Uterus (tissue), 2 donors: ENCODE measurements around the gene ASIC1.

ENCODE experiments used
- POLR2A ChIP-seq, 2 donors: fragments of 450-650 bp; IDR thresholded peaks; one replicate each; pipeline ENCODE4 v1.6.1; 2016; ENCODE audit warnings: antibody characterized with exemption in 2 of 2, mild to moderate bottlenecking in 1 of 2, moderate library complexity in 1 of 2
- TF ChIP-seq, protein P1 (sequence below), 4 experiments: fragments of 200-600 bp in 2 of 4; fragments of 450-650 bp in 2 of 4; sonication (generic) in 2 of 4; IDR thresholded peaks; one replicate each; pipeline ENCODE4 v1.5.1; 2016 to 2019; ENCODE audit warnings: antibody characterized with exemption in 4 of 4, mild to moderate bottlenecking in 2 of 4, moderate library complexity in 1 of 4

DNA sequence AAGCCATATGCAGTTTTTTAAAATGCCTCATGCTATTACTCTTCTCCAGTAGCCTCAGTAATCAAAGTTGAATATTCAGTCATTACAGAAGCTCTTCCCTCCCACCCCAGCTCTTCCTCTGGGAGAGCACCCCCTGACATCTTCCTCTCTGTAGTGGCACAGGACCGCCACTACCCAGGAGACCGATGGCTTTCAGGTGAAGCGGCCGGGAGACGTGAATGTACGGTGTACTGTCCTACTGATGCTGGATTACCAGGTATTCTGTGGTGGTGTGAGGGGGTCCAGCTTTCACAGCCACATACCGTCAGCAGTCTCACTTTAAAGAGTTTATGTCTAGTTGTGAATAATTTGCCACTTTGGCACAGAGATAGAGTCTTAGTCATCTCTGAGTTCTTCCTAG, 32.3 kb downstream of the ASIC1 start:
- TF ChIP-seq, protein P1, sequence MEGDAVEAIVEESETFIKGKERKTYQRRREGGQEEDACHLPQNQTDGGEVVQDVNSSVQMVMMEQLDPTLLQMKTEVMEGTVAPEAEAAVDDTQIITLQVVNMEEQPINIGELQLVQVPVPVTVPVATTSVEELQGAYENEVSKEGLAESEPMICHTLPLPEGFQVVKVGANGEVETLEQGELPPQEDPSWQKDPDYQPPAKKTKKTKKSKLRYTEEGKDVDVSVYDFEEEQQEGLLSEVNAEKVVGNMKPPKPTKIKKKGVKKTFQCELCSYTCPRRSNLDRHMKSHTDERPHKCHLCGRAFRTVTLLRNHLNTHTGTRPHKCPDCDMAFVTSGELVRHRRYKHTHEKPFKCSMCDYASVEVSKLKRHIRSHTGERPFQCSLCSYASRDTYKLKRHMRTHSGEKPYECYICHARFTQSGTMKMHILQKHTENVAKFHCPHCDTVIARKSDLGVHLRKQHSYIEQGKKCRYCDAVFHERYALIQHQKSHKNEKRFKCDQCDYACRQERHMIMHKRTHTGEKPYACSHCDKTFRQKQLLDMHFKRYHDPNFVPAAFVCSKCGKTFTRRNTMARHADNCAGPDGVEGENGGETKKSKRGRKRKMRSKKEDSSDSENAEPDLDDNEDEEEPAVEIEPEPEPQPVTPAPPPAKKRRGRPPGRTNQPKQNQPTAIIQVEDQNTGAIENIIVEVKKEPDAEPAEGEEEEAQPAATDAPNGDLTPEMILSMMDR (IDR thresholded peaks at IDR 0.05): no peak
- no peak for TF ChIP-seq POLR2A (IDR thresholded peaks at IDR 0.05)
